A673 (cell line): ENCODE measurements around the gene DCLK1. TPM values are rescaled to one million over a fixed set of nuclear protein-coding genes. Genes with fewer than 3 reads are reported as not detected.

Source experiments
- BruUV-seq: library from RNA; stranded (reverse); fragments of 400-500 nt; replicated peaks from 2 replicates; lab custom pipeline; 2021; lab: Mats Ljungman, UMichigan
- CTCF ChIA-PET: fragments of 300-600 bp; sonication (Branson Sonifier 250); formaldehyde crosslinking; loops from one replicate; lab custom pipeline; 2022; ENCODE audit warnings: antibody characterized with exemption; lab: Charles Lee
- POLR2A ChIA-PET: fragments of 300-600 bp; sonication (Branson Sonifier 250); formaldehyde crosslinking; loops from one replicate; lab custom pipeline; 2022; ENCODE audit warnings: antibody characterized with exemption; ENCODE audit not compliant: low non-redundant PET; lab: Charles Lee
- DNase-seq: peaks from one replicate; pipeline ENCODE4 v3.0.0-alpha.2; 2015; ENCODE audit warnings: low spot score
- H3K27ac ChIP-seq: fragments of 200-600 bp; sonication (generic); 2 replicates; pipeline ENCODE4 v1.5.1; 2016; ENCODE audit warnings: mixed run types, low read depth, mild to moderate bottlenecking, mixed read lengths, antibody characterized with exemption, low read length; ENCODE audit not compliant: poor library complexity, severe bottlenecking
- H3K27me3 ChIP-seq: fragments of 200-600 bp; sonication (generic); replicated peaks from 2 replicates; pipeline ENCODE4 v1.6.1; 2017; ENCODE audit warnings: mixed run types, low read depth, mild to moderate bottlenecking, mixed read lengths, antibody characterized with exemption, low read length; ENCODE audit not compliant: insufficient read depth, poor library complexity
- H3K36me3 ChIP-seq: fragments of 200-600 bp; sonication (generic); 2 replicates; pipeline ENCODE4 v1.6.1; 2016; ENCODE audit warnings: mixed run types, mild to moderate bottlenecking, mixed read lengths, antibody characterized with exemption, low read length; ENCODE audit not compliant: insufficient read depth, poor library complexity, severe bottlenecking
- H3K4me1 ChIP-seq: fragments of 200-600 bp; sonication (generic); 2 replicates; pipeline ENCODE4 v1.6.1; 2017; ENCODE audit warnings: mixed run types, mild to moderate bottlenecking, mixed read lengths, antibody characterized with exemption, low read length; ENCODE audit not compliant: insufficient read depth, poor library complexity, severe bottlenecking
- H3K4me3 ChIP-seq: fragments of 200-600 bp; sonication (generic); 2 replicates; pipeline ENCODE4 v1.5.1; 2016; ENCODE audit warnings: low read depth, mixed run types, mild to moderate bottlenecking, mixed read lengths, low read length; ENCODE audit not compliant: poor library complexity, severe bottlenecking
- H3K9me3 ChIP-seq: fragments of 200-600 bp; sonication (generic); 2 replicates; pipeline ENCODE4 v1.6.1; 2016; ENCODE audit warnings: mixed run types, low read depth, mild to moderate bottlenecking, mixed read lengths, antibody characterized with exemption, low read length; ENCODE audit not compliant: poor library complexity, severe bottlenecking
- EZH2 ChIP-seq: fragments of 200-600 bp; sonication (generic); IDR thresholded peaks from 2 replicates; pipeline ENCODE4 v1.6.1; 2017; ENCODE audit warnings: borderline replicate concordance, low read depth, mild to moderate bottlenecking, mixed read lengths, antibody characterized with exemption, low read length; ENCODE audit not compliant: poor library complexity, severe bottlenecking
- intact Hi-C: fragments of 100-400 bp; cut with micrococcal nuclease; formaldehyde crosslinking; loops from one replicate; pipeline ENCODE4 v1.10.0; 2022; ENCODE audit not compliant: unreplicated experiment
- total RNA-seq: library from RNA; stranded (reverse); gene quantifications from 2 replicates; pipeline ENCODE4 v1.2.3, GENCODE V29; 2021
- TF ChIP-seq, protein P1 (sequence below): fragments of 300-800, 200-600 bp; sonication (generic); conservative IDR thresholded peaks from 2 replicates; pipeline ENCODE4 v1.5.1; 2017; ENCODE audit warnings: low read depth, mild to moderate bottlenecking, antibody characterized with exemption, low read length, moderate library complexity, mixed read lengths

DCLK1 gene
- total RNA-seq, 1 experiment from 2014 or later, result 11.2 TPM

DNA sequence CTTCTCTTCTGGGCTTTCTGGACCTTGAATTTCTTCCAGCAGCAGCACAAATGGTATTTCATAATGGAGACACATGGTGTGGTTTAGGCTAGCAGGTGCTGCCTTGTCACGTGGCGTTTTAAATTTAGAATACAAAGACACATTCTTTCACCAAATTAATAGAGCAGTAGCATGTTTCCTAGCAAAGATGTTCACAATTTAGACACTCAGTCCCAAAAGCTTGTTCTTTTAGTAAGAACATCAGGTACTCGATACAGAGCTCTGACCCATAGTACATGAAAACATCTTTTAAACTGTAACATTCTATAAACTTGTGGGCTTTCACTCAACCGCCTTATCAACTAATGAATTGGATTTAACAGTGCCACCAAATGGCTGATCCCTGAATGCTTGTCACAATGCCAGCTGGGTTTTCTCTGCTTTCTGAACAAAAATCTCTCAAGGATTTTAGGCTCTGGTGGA is 290.1 kb downstream of the DCLK1 start:
- ChIA-PET CTCF (no interaction called here), POLR2A (no interaction called here)
- peak; percentile 5 for DNase-seq
- Histone ChIP-seq H3K27ac (no peak overlapping the region), H3K4me1 (no peaks in the 10 kb centered on the region), H3K36me3 (no peaks in the 10 kb centered on the region), H3K27me3 (no peaks in the 10 kb centered on the region), H3K4me3 (no peak overlapping the region), H3K9me3 (no peaks in the 10 kb centered on the region)
- TF ChIP-seq, protein P1, sequence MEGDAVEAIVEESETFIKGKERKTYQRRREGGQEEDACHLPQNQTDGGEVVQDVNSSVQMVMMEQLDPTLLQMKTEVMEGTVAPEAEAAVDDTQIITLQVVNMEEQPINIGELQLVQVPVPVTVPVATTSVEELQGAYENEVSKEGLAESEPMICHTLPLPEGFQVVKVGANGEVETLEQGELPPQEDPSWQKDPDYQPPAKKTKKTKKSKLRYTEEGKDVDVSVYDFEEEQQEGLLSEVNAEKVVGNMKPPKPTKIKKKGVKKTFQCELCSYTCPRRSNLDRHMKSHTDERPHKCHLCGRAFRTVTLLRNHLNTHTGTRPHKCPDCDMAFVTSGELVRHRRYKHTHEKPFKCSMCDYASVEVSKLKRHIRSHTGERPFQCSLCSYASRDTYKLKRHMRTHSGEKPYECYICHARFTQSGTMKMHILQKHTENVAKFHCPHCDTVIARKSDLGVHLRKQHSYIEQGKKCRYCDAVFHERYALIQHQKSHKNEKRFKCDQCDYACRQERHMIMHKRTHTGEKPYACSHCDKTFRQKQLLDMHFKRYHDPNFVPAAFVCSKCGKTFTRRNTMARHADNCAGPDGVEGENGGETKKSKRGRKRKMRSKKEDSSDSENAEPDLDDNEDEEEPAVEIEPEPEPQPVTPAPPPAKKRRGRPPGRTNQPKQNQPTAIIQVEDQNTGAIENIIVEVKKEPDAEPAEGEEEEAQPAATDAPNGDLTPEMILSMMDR, result 0 out of 2 replicates have a peak, but pooled peaks have one; percentile 27
- TF ChIP-seq EZH2, result no peak
- intact Hi-C loops, result no loop called here
- no TSS peak for BruUV-seq

- Histone ChIP-seq H3K36me3 (no peaks in the 10 kb centered on the region), H3K4me1 (no peaks in the 10 kb centered on the region), H3K27ac (no peak overlapping the region), H3K4me3 (no peak overlapping the region), H3K9me3 (no peaks in the 10 kb centered on the region), H3K27me3 (no peaks in the 10 kb centered on the region)
- no peak for TF ChIP-seq EZH2
- TF ChIP-seq, protein P1, result no peak
- intact Hi-C loops, result no loop called here
- no peak for DNase-seq
- ChIA-PET POLR2A (no interaction called here), CTCF (no interaction called here)
- no TSS peak for BruUV-seq
Measured at GRCh38 chr13:35839806-35840205, 291.4 kb downstream of the DCLK1 start.

GRCh38 chr13:35838356-35838755 is 292.8 kb downstream of the DCLK1 start:
- Histone ChIP-seq H3K27me3 (no peaks in the 10 kb centered on the region), H3K4me1 (no peaks in the 10 kb centered on the region), H3K9me3 (no peaks in the 10 kb centered on the region), H3K4me3 (no peak overlapping the region), H3K27ac (no peak overlapping the region), H3K36me3 (no peaks in the 10 kb centered on the region)
- intact Hi-C loops, result no loop called here
- POLR2A ChIA-PET, result no interaction called here
- CTCF ChIA-PET, result no interaction called here
- TF ChIP-seq, protein P1, result no peak
- TF ChIP-seq EZH2, result no peak
- no TSS peak for BruUV-seq
- no peak for DNase-seq
